H7 (cell line): ENCODE data around the gene POLG. TPM values are rescaled to one million over a fixed set of nuclear protein-coding genes. Genes with fewer than 3 reads are reported as not detected.

ENCODE experiments used
- DNase-seq: peaks from one replicate; pipeline ENCODE4 v3.0.0; 2012
- H3K27me3 ChIP-seq: 2 replicates; pipeline ENCODE4 v1.6.0; 2011; ENCODE audit warnings: mild to moderate bottlenecking, low read length; ENCODE audit not compliant: control insufficient read depth, insufficient read depth
- H3K36me3 ChIP-seq: replicated peaks from 2 replicates; pipeline ENCODE4 v1.5.1; 2011; ENCODE audit warnings: low read length; ENCODE audit not compliant: control insufficient read depth, insufficient read depth
- H3K4me3 ChIP-seq: 2 replicates; pipeline ENCODE4 v1.5.1; 2011; ENCODE audit warnings: low read depth, mild to moderate bottlenecking, control low read depth, low read length, moderate library complexity; ENCODE audit not compliant: insufficient read depth
- total RNA-seq: library from RNA; depleted of rRNA; stranded (reverse); fragments of >200 nt; shearing (Covaris generic); gene quantifications from 2 replicates; pipeline ENCODE4 v1.2.3, GENCODE V29; 2014

Gene POLG
- total RNA-seq, 1 experiment from 2014 or later = 79.4 TPM

- Histone ChIP-seq H3K36me3 (no peaks in the 10 kb centered on the region), H3K27me3 (peaks cover 100% of the 10 kb centered on the region), H3K4me3 (no peak overlapping the region)
- no peak for DNase-seq
Measured at GRCh38 chr15:89364341-89364740, 29.7 kb upstream of the POLG start.

GRCh38 chr15:89363770-89364169 is 29.1 kb upstream of the POLG start:
- DNase-seq = no peak
- no peak overlapping the region for H3K4me3 ChIP-seq
- no peaks in the 10 kb centered on the region for H3K36me3 ChIP-seq
- H3K27me3 ChIP-seq = peaks cover 99% of the 10 kb centered on the region

- Histone ChIP-seq H3K36me3 (no peaks in the 10 kb centered on the region), H3K4me3 (no peak overlapping the region), H3K27me3 (peaks cover 99% of the 10 kb centered on the region)
- no peak for DNase-seq
Measured at GRCh38 chr15:89363133-89363532, 28.5 kb upstream of the POLG start.

GRCh38 chr15:89362203-89363101 is 27.8 kb upstream of the POLG start:
- peak; percentile 75 for DNase-seq
- H3K27me3 ChIP-seq = peaks cover 99% of the 10 kb centered on the region
- H3K4me3 ChIP-seq = no peak overlapping the region
- H3K36me3 ChIP-seq = no peaks in the 10 kb centered on the region

- peaks cover 98% of the 10 kb centered on the region for H3K27me3 ChIP-seq
- peak; percentile 97 for DNase-seq
- no peaks in the 10 kb centered on the region for H3K36me3 ChIP-seq
- H3K4me3 ChIP-seq = no peak overlapping the region
Measured at GRCh38 chr15:89361451-89362202, 27.0 kb upstream of the POLG start.

- DNase-seq = peak; percentile 88
- Histone ChIP-seq H3K4me3 (no peak overlapping the region), H3K36me3 (no peaks in the 10 kb centered on the region), H3K27me3 (peaks cover 95% of the 10 kb centered on the region)
Measured at GRCh38 chr15:89360294-89360971, 25.8 kb upstream of the POLG start.

GRCh38 chr15:89359471-89360293 is 25.1 kb upstream of the POLG start:
- Histone ChIP-seq H3K36me3 (no peaks in the 10 kb centered on the region), H3K4me3 (no peak overlapping the region), H3K27me3 (peaks cover 89% of the 10 kb centered on the region)
- peak; percentile 71 for DNase-seq

- Histone ChIP-seq H3K36me3 (no peaks in the 10 kb centered on the region), H3K27me3 (peaks cover 83% of the 10 kb centered on the region)
Measured at GRCh38 chr15:89358755-89359439, 24.3 kb upstream of the POLG start.

GRCh38 chr15:89358435-89358754 is 23.8 kb upstream of the POLG start:
- Histone ChIP-seq H3K4me3 (peak overlapping the region; percentile 45; the same call in 1 of the 2 replicates), H3K27me3 (peaks cover 78% of the 10 kb centered on the region), H3K36me3 (no peaks in the 10 kb centered on the region)
- peak; percentile 95 for DNase-seq

More at GRCh38 chr15:89358755-89359439, 24.3 kb upstream of the POLG start:
- peak overlapping the region; percentile 45 for H3K4me3 ChIP-seq
- peak; percentile 97 for DNase-seq

GRCh38 chr15:89356634-89357298 is 22.1 kb upstream of the POLG start:
- Histone ChIP-seq H3K4me3 (no peak overlapping the region), H3K27me3 (peaks cover 62% of the 10 kb centered on the region), H3K36me3 (no peaks in the 10 kb centered on the region)
- no peak for DNase-seq

GRCh38 chr15:89353991-89354390 is 19.4 kb upstream of the POLG start:
- Histone ChIP-seq H3K27me3 (peaks cover 34% of the 10 kb centered on the region), H3K4me3 (no peak overlapping the region), H3K36me3 (no peaks in the 10 kb centered on the region)
- no peak for DNase-seq

- Histone ChIP-seq H3K4me3 (no peak overlapping the region), H3K27me3 (peaks cover 20% of the 10 kb centered on the region), H3K36me3 (no peaks in the 10 kb centered on the region)
- no peak for DNase-seq
Measured at GRCh38 chr15:89352476-89352875, 17.9 kb upstream of the POLG start.

GRCh38 chr15:89349206-89349558 is 14.6 kb upstream of the POLG start:
- Histone ChIP-seq H3K4me3 (no peak overlapping the region), H3K27me3 (peaks cover 3% of the 10 kb centered on the region), H3K36me3 (no peaks in the 10 kb centered on the region)
- DNase-seq = no peak
